ENCODE results near the gene TDRD12.

- TF ChIP-seq CTCF (IDR thresholded peaks at IDR 0.05) (no peak), ZFX (IDR thresholded peaks at IDR 0.05; ENCODE audit: borderline replicate concordance) (no peak)
Observed at GRCh38 chr19:32864318-32865007, 144.9 kb downstream of the TDRD12 start.
